Breast epithelium (tissue), 3 donors: Measurements from ENCODE around the gene KCNC1.

ENCODE experiments used
- POLR2A ChIP-seq: fragments of 450-650 bp; IDR thresholded peaks from one replicate; pipeline ENCODE4 v1.6.1; 2016; ENCODE audit warnings: antibody characterized with exemption, mild to moderate bottlenecking, moderate library complexity
- TF ChIP-seq, protein P1 (sequence below), 3 donors: fragments of 450-650 bp; IDR thresholded peaks; one replicate each; pipeline ENCODE4 v1.5.1; 2016 to 2017; ENCODE audit warnings: antibody characterized with exemption in 3 of 3, mild to moderate bottlenecking in 3 of 3, moderate library complexity in 3 of 3

DNA sequence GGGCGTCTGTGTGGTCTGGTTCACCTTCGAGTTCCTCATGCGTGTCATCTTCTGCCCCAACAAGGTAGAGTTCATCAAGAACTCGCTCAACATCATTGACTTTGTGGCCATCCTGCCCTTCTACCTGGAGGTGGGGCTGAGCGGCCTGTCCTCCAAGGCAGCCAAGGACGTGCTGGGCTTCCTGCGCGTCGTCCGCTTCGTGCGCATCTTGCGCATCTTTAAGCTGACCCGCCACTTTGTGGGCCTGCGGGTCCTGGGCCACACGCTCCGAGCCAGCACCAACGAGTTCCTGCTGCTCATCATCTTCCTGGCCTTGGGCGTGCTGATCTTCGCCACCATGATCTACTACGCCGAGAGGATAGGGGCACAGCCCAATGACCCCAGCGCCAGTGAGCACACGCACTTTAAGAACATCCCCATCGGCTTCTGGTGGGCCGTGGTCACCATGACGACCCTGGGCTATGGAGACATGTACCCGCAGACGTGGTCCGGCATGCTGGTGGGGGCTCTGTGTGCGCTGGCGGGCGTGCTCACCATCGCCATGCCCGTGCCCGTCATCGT is 37.3 kb downstream of the KCNC1 start:
- no peak for TF ChIP-seq POLR2A
- TF ChIP-seq, protein P1, sequence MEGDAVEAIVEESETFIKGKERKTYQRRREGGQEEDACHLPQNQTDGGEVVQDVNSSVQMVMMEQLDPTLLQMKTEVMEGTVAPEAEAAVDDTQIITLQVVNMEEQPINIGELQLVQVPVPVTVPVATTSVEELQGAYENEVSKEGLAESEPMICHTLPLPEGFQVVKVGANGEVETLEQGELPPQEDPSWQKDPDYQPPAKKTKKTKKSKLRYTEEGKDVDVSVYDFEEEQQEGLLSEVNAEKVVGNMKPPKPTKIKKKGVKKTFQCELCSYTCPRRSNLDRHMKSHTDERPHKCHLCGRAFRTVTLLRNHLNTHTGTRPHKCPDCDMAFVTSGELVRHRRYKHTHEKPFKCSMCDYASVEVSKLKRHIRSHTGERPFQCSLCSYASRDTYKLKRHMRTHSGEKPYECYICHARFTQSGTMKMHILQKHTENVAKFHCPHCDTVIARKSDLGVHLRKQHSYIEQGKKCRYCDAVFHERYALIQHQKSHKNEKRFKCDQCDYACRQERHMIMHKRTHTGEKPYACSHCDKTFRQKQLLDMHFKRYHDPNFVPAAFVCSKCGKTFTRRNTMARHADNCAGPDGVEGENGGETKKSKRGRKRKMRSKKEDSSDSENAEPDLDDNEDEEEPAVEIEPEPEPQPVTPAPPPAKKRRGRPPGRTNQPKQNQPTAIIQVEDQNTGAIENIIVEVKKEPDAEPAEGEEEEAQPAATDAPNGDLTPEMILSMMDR (IDR thresholded peaks at IDR 0.05) = no peak
